ENCODE results near the gene RALY. TPM values are rescaled to one million over a fixed set of nuclear protein-coding genes. Genes with fewer than 3 reads are reported as not detected.
A peak's percentile ranks its signal among the peaks of the same experiment; 100 is the strongest.
"Not testable (repeated sequence)": the region's sequence is repeated elsewhere in the genome, so short reads cannot be mapped to it uniquely, and the experiment has no call there.

RALY gene
- total RNA-seq, 2 experiments from 2014 or later = 136 to 163 TPM

DNA sequence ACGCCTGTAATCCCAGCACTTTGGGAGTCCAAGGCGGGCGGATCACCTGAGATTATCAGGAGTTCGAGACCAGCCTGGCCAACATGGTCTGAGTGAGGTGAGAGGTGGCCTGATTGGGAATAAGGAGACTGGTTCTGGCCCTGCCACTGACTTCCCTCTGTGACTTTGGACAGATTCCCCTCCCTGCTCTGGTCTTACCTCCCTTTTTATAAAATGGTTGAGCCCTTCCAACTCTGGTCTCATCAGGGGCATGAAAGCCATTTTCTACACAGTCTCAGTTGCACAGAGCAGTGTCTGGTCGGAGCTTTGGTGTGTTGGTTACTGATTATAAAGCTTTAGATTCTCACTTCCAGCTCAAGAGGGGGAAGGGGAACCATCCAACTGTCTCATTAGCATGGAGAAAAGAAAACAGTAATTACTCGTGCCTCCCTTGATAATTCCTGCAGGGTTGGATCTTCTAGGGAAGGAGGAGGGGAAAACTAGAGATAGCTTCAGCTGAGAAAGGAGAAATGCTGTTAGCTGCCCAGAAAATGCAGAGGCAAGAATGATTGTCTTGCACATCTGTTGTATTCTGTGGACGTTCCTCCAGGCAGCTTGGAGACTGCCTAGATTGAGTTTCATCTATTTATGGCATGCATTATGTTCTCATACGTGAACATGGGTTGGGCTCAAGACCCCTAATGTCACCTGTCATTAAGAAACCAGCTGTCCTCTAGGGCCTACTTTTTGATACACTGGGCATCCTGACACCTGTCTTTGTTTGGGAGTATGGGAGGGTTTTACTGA is 30.4 kb downstream of the RALY start:
- peaks cover 32% of the 10 kb centered on the region for H3K36me3 ChIP-seq (ENCODE audit: insufficient read depth, low read length)
- DNase-seq (ENCODE audit: low spot score) = no peak
- H3K4me3 ChIP-seq (ENCODE audit: low read depth, low read length, poor library complexity, severe bottlenecking) = no peak overlapping the region
- peaks cover 93% of the 10 kb centered on the region for H3K79me2 ChIP-seq (ENCODE audit: insufficient read depth, low read depth, low read length)
- H2AFZ ChIP-seq (ENCODE audit: low read length) = no peak overlapping the region
- H3K4me2 ChIP-seq (ENCODE audit: low read length) = peak overlapping the region; percentile 31; the same call in 1 of the 2 replicates
- no peak overlapping the region for H3K27ac ChIP-seq (ENCODE audit: low read depth, low read length, poor library complexity, severe bottlenecking)
- H4K20me1 ChIP-seq (ENCODE audit: insufficient read depth, low read length) = peaks cover 19% of the 10 kb centered on the region
- intact Hi-C loops (cut with micrococcal nuclease; ENCODE audit: unreplicated experiment) = loop anchor here (2.0 to 5.0 kb wide), 2 partner anchors 77 to 142 kb away; no protein-coding TSS in a partner anchor
- H3K4me1 ChIP-seq (ENCODE audit: insufficient read depth, low read length, poor library complexity, severe bottlenecking) = peaks cover 48% of the 10 kb centered on the region
- ChIA-PET CTCF (ENCODE audit: unreplicated experiment) (interaction anchor here (0.7 kb wide), 1 partner anchor 161 kb away, joined by 4 read pairs; no protein-coding TSS in a partner anchor), POLR2A (interaction anchor here (0.6 to 1.2 kb wide), 3 partner anchors 31 to 153 kb away, joined by 3 read pairs; no protein-coding TSS in a partner anchor)
- no peaks in the 10 kb centered on the region for H3K9me3 ChIP-seq (ENCODE audit: low read length)
- no peaks in the 10 kb centered on the region for H3K9me2 ChIP-seq (ENCODE audit: insufficient read depth, low read length)
- TF ChIP-seq, protein P1, sequence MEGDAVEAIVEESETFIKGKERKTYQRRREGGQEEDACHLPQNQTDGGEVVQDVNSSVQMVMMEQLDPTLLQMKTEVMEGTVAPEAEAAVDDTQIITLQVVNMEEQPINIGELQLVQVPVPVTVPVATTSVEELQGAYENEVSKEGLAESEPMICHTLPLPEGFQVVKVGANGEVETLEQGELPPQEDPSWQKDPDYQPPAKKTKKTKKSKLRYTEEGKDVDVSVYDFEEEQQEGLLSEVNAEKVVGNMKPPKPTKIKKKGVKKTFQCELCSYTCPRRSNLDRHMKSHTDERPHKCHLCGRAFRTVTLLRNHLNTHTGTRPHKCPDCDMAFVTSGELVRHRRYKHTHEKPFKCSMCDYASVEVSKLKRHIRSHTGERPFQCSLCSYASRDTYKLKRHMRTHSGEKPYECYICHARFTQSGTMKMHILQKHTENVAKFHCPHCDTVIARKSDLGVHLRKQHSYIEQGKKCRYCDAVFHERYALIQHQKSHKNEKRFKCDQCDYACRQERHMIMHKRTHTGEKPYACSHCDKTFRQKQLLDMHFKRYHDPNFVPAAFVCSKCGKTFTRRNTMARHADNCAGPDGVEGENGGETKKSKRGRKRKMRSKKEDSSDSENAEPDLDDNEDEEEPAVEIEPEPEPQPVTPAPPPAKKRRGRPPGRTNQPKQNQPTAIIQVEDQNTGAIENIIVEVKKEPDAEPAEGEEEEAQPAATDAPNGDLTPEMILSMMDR (conservative IDR thresholded peaks at IDR 0.05; ENCODE audit: low read length) = no peak
- TF ChIP-seq EZH2phosphoT487 (IDR thresholded peaks at IDR 0.05; ENCODE audit: borderline replicate concordance, low read depth, low read length) = no peak
- BruUV-seq (replicated peaks) = no TSS peak

DNA sequence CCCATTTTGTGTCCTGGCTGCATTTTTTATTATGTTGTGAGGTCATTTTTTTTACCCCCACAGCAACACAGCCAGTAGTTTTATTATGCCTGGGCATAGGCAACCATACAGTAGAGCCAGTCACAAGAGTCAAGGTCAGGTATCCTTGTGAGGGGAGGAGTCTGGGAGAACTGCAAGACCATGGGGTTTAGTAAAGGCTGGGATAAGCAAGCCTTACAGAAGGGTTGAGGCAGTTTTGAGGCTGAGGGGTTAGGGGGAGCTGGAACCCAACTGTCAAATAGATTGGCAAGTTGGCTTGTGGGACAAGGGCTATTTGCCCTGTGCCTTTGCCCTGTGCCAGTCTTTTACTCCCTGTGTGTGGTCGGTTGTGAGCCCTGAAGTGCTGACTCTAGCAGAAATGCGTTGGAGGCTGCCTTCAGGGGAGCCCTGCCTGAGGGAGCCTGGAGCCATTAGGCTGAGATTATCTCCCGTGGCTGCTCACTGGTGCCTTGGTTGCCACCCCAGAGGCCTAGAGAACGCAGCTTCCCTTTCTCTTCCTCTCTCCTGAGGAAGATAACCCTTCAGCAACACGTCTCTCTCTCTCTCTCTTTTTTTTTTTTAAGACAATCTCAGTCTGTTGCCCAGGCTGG is 31.1 kb downstream of the RALY start:
- H3K4me3 ChIP-seq (ENCODE audit: low read depth, low read length, poor library complexity, severe bottlenecking) = no peak overlapping the region
- no peaks in the 10 kb centered on the region for H3K9me2 ChIP-seq (ENCODE audit: insufficient read depth, low read length)
- H3K4me1 ChIP-seq (ENCODE audit: insufficient read depth, low read length, poor library complexity, severe bottlenecking) = peaks cover 48% of the 10 kb centered on the region
- H2AFZ ChIP-seq (ENCODE audit: low read length) = no peak overlapping the region
- no peak for DNase-seq (ENCODE audit: low spot score)
- H3K4me2 ChIP-seq (ENCODE audit: low read length) = no peak overlapping the region
- no TSS peak for BruUV-seq (replicated peaks)
- no peak for TF ChIP-seq EZH2phosphoT487 (IDR thresholded peaks at IDR 0.05; ENCODE audit: borderline replicate concordance, low read depth, low read length)
- TF ChIP-seq, protein P1 (conservative IDR thresholded peaks at IDR 0.05; ENCODE audit: low read length) = no peak
- ChIA-PET POLR2A (interaction anchor here (0.5 to 1.2 kb wide), 4 partner anchors 32 to 245 kb away, joined by 3 to 4 read pairs (median 3); no protein-coding TSS in a partner anchor), CTCF (ENCODE audit: unreplicated experiment) (interaction anchor here (0.7 to 1.2 kb wide), 3 partner anchors 83 to 162 kb away, joined by 3 to 4 read pairs (median 4); no protein-coding TSS in a partner anchor)
- intact Hi-C loops (cut with micrococcal nuclease; ENCODE audit: unreplicated experiment) = loop anchor here (5.0 kb wide), 1 partner anchor 143 kb away; no protein-coding TSS in a partner anchor
- H3K27ac ChIP-seq (ENCODE audit: low read depth, low read length, poor library complexity, severe bottlenecking) = no peak overlapping the region
- peaks cover 19% of the 10 kb centered on the region for H4K20me1 ChIP-seq (ENCODE audit: insufficient read depth, low read length)
- no peaks in the 10 kb centered on the region for H3K9me3 ChIP-seq (ENCODE audit: low read length)
- H3K79me2 ChIP-seq (ENCODE audit: insufficient read depth, low read depth, low read length) = peaks cover 93% of the 10 kb centered on the region
- H3K36me3 ChIP-seq (ENCODE audit: insufficient read depth, low read length) = peaks cover 36% of the 10 kb centered on the region

DNA sequence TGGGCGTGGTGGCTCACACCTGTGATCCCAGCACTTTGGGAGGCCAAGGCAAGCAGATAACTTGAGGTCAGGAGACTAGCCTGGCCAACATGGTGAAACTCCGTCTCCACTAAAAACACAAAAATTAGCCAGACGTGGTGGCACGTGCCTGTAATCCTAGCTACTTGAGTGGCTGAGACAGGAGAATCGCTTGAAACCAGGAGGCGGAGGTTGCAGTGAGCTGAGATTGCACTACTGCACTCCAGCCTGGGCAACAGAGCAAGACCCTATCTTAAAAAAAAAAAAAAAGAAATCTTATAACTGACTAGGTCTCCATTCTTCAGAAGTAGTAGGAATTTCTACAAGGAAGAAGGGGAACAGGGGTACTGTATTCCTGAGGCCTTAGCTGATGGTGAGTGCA is 34.3 kb downstream of the RALY start:
- H3K27ac ChIP-seq (ENCODE audit: low read depth, low read length, poor library complexity, severe bottlenecking); H3K9me2 ChIP-seq (ENCODE audit: insufficient read depth, low read length); intact Hi-C loops (cut with micrococcal nuclease; ENCODE audit: unreplicated experiment); H3K4me3 ChIP-seq (ENCODE audit: low read depth, low read length, poor library complexity, severe bottlenecking); H3K4me2 ChIP-seq (ENCODE audit: low read length); DNase-seq (ENCODE audit: low spot score); H2AFZ ChIP-seq (ENCODE audit: low read length); H3K9me3 ChIP-seq (ENCODE audit: low read length); CTCF ChIA-PET (ENCODE audit: unreplicated experiment); BruUV-seq (replicated peaks): not testable (repeated sequence)
- H3K4me1 ChIP-seq (ENCODE audit: insufficient read depth, low read length, poor library complexity, severe bottlenecking) = peaks cover 22% of the 10 kb centered on the region
- H4K20me1 ChIP-seq (ENCODE audit: insufficient read depth, low read length) = peaks cover 16% of the 10 kb centered on the region
- H3K79me2 ChIP-seq (ENCODE audit: insufficient read depth, low read depth, low read length) = peaks cover 72% of the 10 kb centered on the region
- POLR2A ChIA-PET = interaction anchor here (0.6 kb wide), 1 partner anchor 648 kb away, joined by 3 read pairs; no protein-coding TSS in a partner anchor
- H3K36me3 ChIP-seq (ENCODE audit: insufficient read depth, low read length) = peaks cover 47% of the 10 kb centered on the region
